Mesodermal cell (in vitro differentiated cells): ENCODE results near the gene PDLIM3. TPM values are rescaled to one million over a fixed set of nuclear protein-coding genes. Genes with fewer than 3 reads are reported as not detected.

ENCODE experiments used
- H3K27ac ChIP-seq: 2 replicates; pipeline ENCODE4 v1.7.0; 2013; ENCODE audit warnings: mild to moderate bottlenecking, low read depth, low read length, moderate library complexity; ENCODE audit not compliant: severe bottlenecking
- H3K36me3 ChIP-seq: 2 replicates; pipeline ENCODE4 v1.7.1; 2013; ENCODE audit warnings: mild to moderate bottlenecking, low read length, moderate library complexity; ENCODE audit not compliant: control insufficient read depth, insufficient read depth
- H3K4me1 ChIP-seq: one replicate; pipeline ENCODE4 v1.7.1; 2013; ENCODE audit warnings: mild to moderate bottlenecking, low read length; ENCODE audit not compliant: insufficient read depth, control insufficient read depth, poor library complexity, severe bottlenecking
- H3K4me3 ChIP-seq: 2 replicates; pipeline ENCODE4 v1.7.0; 2013; ENCODE audit warnings: low read length, control low read depth, mild to moderate bottlenecking; ENCODE audit not compliant: insufficient read depth, poor library complexity, severe bottlenecking; ENCODE audit errors: extremely low read depth
- H3K9me3 ChIP-seq: 2 replicates; pipeline ENCODE4 v1.7.1; 2013; ENCODE audit warnings: mild to moderate bottlenecking, low read length, moderate library complexity; ENCODE audit not compliant: control insufficient read depth
- WGBS, 2 experiments: methylation state at CpG; one replicate each; pipeline ENCODE4 v1.1.5; 2013; ENCODE audit warnings: missing lambda C conversion rate in 2 of 2; ENCODE audit not compliant: insufficient coverage in 2 of 2; 5-methylcytosine and 5-hydroxymethylcytosine counted together
- polyA plus RNA-seq, 2 experiments: library from polyadenylated mRNA; stranded (reverse); fragments of 50-300 nt; gene quantifications; one replicate each; pipeline ENCODE4 v1.2.3, GENCODE V29; 2013

Gene PDLIM3
- 129 TPM for polyA plus RNA-seq (2013, experiment 1 of 2)
- 115 TPM for polyA plus RNA-seq (2013, experiment 2 of 2)

GRCh38 chr4:185534866-185535611 is at the start of gene PDLIM3:
PDLIM3 (minus strand) TSS chr4:185535507; CDS start chr4:185535434, 73 bp downstream.
- WGBS, 2 experiments, result 0% methylated on average over 45 to 56 of the region's 66 CpGs
- no peaks in the 10 kb centered on the region for H3K4me1 ChIP-seq
- H3K9me3 ChIP-seq, result no peaks in the 10 kb centered on the region

GRCh38 chr4:185583813-185584212 is 48.5 kb upstream of the PDLIM3 start:
- no peaks in the 10 kb centered on the region for H3K36me3 ChIP-seq
- WGBS, 2 experiments, result no CpG with 5 or more reads among the region's 1 CpG
- H3K27ac ChIP-seq, result no peak overlapping the region
- no peak overlapping the region for H3K4me3 ChIP-seq
- peaks cover 14% of the 10 kb centered on the region for H3K4me1 ChIP-seq
- peaks cover 3% of the 10 kb centered on the region for H3K9me3 ChIP-seq

More at GRCh38 chr4:185534866-185535611, at the start of gene PDLIM3:
- Histone ChIP-seq H3K27ac (peak within 1 kb of the TSS; percentile 51), H3K36me3 (no peaks in the 10 kb centered on the region), H3K4me3 (peak within 1 kb of the TSS; percentile 77)

GRCh38 chr4:185582651-185583400 is 47.5 kb upstream of the PDLIM3 start:
- peaks cover 11% of the 10 kb centered on the region for H3K4me1 ChIP-seq
- peaks cover 3% of the 10 kb centered on the region for H3K9me3 ChIP-seq
- WGBS, 2 experiments, result 79 to 89% methylated on average over 5 of the region's 7 CpGs
- H3K27ac ChIP-seq, result no peak overlapping the region
- no peaks in the 10 kb centered on the region for H3K36me3 ChIP-seq
- H3K4me3 ChIP-seq, result no peak overlapping the region

GRCh38 chr4:185580699-185581098 is 45.4 kb upstream of the PDLIM3 start:
- WGBS, 2 experiments, result 92% methylated on average over 12 of the region's 12 CpGs
- no peak overlapping the region for H3K4me3 ChIP-seq
- H3K4me1 ChIP-seq, result peaks cover 15% of the 10 kb centered on the region
- no peaks in the 10 kb centered on the region for H3K36me3 ChIP-seq
- H3K27ac ChIP-seq, result no peak overlapping the region
- H3K9me3 ChIP-seq, result peaks cover 3% of the 10 kb centered on the region

- Histone ChIP-seq H3K36me3 (no peaks in the 10 kb centered on the region), H3K4me3 (no peak overlapping the region), H3K4me1 (peaks cover 19% of the 10 kb centered on the region), H3K27ac (no peak overlapping the region), H3K9me3 (peaks cover 3% of the 10 kb centered on the region)
- WGBS, 2 experiments, result 87 to 94% methylated on average over 3 of the region's 3 CpGs
These were observed 43.0 kb upstream of the PDLIM3 start for GRCh38 chr4:185578284-185578683.

GRCh38 chr4:185576962-185577950 is 41.9 kb upstream of the PDLIM3 start:
- 89 to 92% methylated on average over 5 of the region's 8 CpGs for WGBS, 2 experiments
- H3K27ac ChIP-seq, result peak overlapping the region; percentile 68

GRCh38 chr4:185576314-185576961 is 41.1 kb upstream of the PDLIM3 start:
- H3K4me1 ChIP-seq, result peaks cover 24% of the 10 kb centered on the region
- peak overlapping the region; percentile 68 for H3K27ac ChIP-seq
- no peak overlapping the region for H3K4me3 ChIP-seq
- peaks cover 3% of the 10 kb centered on the region for H3K9me3 ChIP-seq
- H3K36me3 ChIP-seq, result no peaks in the 10 kb centered on the region
- 89 to 100% methylated on average over 6 to 7 of the region's 9 CpGs for WGBS, 2 experiments

More at GRCh38 chr4:185576962-185577950, 41.9 kb upstream of the PDLIM3 start:
- Histone ChIP-seq H3K36me3 (no peaks in the 10 kb centered on the region), H3K4me1 (peaks cover 24% of the 10 kb centered on the region), H3K9me3 (peaks cover 3% of the 10 kb centered on the region), H3K4me3 (no peak overlapping the region)

- Histone ChIP-seq H3K4me3 (no peak overlapping the region), H3K4me1 (peaks cover 26% of the 10 kb centered on the region), H3K9me3 (no peaks in the 10 kb centered on the region), H3K36me3 (no peaks in the 10 kb centered on the region), H3K27ac (peak overlapping the region; percentile 89)
- WGBS, 2 experiments, result 23 to 31% methylated on average over 7 to 9 of the region's 10 CpGs
These were observed 38.4 kb upstream of the PDLIM3 start for GRCh38 chr4:185573651-185574199.

- Histone ChIP-seq H3K4me3 (no peak overlapping the region), H3K4me1 (peaks cover 42% of the 10 kb centered on the region), H3K36me3 (no peaks in the 10 kb centered on the region), H3K9me3 (peaks cover 5% of the 10 kb centered on the region), H3K27ac (no peak overlapping the region)
- WGBS, 2 experiments, result 90 to 100% methylated on average over 1 to 2 of the region's 3 CpGs
These were observed 35.4 kb upstream of the PDLIM3 start for GRCh38 chr4:185570727-185571126.
